Fibroblast of the conjunctiva (primary cell): ENCODE results near the gene SMC1B.
A peak's percentile ranks its signal among the peaks of the same experiment; 100 is the strongest.
"Not testable (repeated sequence)": the region's sequence is repeated elsewhere in the genome, so short reads cannot be mapped to it uniquely, and the experiment has no call there.

ENCODE experiments used
- DNase-seq: peaks from one replicate; pipeline ENCODE4 v3.0.0-alpha.2; 2010; ENCODE audit warnings: low read depth

SMC1B gene

DNA sequence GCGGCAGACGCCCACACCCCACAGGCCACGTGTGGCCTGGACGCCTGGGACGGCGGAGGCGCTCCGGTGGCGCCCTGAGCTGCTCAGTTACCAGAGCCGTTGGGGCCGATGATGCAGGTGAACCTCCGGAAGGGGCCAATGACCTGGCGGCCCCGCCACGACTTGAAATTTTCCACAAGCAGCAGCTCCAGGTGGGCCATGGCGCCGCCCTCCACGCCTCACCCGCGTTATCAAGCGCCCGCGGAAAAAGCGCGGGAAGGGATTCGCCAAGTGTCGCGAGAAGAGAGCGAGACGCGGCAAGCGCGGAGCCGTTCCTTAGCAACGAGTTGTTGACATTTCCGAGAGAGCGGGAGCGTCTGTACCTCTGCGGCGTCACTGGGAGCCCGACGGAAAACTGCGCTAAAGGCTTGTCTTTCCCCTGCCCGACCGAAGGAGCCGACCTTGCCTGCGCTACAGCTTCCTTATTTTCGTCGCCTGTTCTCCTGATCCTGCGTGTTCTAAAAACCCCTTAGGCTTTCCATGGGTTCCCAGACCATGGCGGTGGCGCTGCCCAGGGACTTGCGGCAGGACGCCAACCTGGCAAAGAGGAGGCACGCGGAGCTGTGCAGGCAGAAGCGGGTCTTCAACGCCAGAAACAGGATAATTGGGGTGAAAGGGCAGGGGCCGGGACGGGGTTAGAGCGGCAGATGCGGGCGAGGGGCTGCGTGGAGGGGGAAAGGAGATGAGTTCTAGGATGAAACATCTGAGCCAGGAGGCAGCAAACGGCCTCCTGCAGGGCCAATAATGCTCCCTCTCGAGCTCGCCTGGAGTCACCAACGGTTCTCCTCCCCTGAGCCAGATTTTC lies at the start of gene SMC1B, which contains the start of gene RIBC2:
Gene SMC1B, minus strand, starts transcription at position 232 of the 844 bp plus-strand sequence. Its CDS starts 32 bp downstream, at position 200.
Gene RIBC2, plus strand, starts transcription at position 326 of the 844 bp plus-strand sequence. Its CDS starts 194 bp downstream, at position 520.
- DNase-seq, result peak; percentile 59

- DNase-seq, result no peak
Observed at GRCh38 chr22:45462034-45462655, 48.7 kb upstream of the SMC1B start.

DNA sequence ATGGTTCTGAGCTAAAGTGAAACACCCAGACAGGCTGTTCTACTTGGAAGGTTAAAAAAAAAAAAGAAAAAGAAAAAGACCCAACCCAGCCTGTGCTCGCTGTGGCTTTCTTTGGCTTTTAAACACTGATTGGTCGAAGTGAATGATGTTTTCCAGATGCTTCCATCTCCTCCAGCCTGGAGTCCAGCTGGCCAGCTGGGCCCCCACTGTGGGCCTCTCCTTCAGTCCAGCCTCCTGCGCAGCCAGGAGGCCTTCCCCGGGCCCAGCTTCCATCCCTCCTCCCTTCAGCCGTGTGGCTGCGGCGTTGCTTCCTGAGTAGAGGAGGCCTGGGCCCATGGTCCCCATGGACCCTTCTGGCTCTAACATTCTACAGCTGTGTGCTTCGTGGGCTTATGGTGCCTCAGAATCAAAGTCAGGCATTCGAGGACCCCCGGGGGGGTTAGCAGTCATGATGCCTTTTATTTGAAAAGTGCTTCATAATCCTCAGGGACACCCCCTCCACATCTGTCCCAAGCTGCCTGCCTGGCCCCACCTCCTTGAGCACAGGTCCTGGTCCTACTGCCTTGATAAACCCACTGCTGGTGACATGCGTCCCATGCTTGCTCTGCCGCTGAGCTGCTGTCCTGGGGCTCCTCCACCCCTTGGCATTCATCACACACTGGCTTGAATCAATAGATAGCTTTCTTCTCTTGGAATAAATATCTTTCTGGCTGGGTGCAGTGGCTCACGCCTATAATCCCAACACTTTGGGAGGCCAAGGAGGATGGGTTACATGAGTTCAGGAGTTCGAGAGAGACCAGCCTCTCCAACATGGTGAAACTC lies 47.1 kb upstream of the SMC1B start:
- DNase-seq, result peak; percentile 92

DNA sequence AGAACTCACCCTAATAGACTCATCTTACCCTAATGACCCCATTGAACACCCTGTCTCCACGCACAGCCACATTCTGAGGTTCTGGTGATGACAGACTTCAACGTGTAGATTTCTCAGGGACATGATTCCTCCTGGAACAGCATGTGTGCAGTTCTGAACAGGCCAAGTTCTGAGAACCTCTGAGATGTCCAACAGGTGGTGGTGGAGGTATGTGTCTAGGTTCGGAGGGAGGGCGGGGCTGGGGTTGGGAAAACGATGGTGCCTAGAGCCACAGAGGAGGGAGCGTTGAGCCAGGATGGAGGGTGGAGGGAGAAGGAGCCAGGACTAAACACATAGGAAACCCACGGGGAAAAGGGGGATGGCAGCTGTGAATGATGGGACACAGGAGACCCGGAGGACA lies 45.8 kb upstream of the SMC1B start:
- no peak for DNase-seq

GRCh38 chr22:45458532-45458931 lies 45.1 kb upstream of the SMC1B start:
- no peak for DNase-seq

GRCh38 chr22:45456811-45457210 lies 43.4 kb upstream of the SMC1B start:
- DNase-seq, result no peak

DNA sequence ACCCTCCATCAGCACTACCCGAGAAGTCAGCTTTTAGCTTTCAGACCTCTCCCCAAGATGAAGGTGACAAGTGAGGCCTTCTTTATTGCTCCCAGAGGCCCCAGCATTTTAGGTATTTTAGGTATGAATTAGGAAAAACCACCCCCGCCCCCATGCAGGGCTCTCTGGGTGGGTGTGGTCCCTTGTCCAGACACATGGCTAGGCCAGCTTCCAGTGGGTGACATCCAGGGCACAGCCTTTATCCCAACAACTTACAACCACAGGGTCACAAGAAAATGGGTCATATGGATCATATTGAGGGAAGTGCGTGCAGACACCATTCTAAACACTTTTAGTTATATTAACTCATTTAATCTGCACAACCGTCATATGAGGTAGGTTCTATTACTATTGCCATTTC lies 42.2 kb upstream of the SMC1B start:
- no peak for DNase-seq

GRCh38 chr22:45455212-45455611 lies 41.8 kb upstream of the SMC1B start:
- no peak for DNase-seq

- peak; percentile 91 for DNase-seq
Observed at GRCh38 chr22:45454275-45454674, 40.9 kb upstream of the SMC1B start.

GRCh38 chr22:45453764-45454163 lies 40.4 kb upstream of the SMC1B start:
- no peak for DNase-seq

GRCh38 chr22:45452565-45453379 lies 39.4 kb upstream of the SMC1B start:
- no peak for DNase-seq

DNA sequence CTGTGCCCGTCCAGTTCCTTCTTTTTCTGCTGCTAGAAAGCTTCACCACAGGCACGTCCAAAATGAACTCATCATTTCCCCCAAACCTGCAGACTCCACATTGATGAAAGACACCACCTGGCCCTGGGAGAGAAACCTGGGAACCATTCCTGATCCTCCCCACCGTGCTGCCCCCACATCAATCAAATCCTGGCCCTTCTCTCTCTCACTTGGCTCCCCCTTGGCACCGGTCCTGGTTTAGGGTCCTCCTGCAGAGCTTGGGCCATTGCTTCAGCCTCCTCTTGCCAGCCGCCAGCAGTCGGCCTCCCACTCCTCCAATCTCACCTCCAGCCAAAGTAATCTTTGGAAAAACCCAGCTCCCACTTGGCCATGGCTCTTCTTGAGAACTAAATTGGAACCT lies 38.6 kb upstream of the SMC1B start:
- no peak for DNase-seq

- peak; percentile 88 for DNase-seq
Observed at GRCh38 chr22:45450921-45451651, 37.7 kb upstream of the SMC1B start.

GRCh38 chr22:45450101-45450785 lies 36.8 kb upstream of the SMC1B start:
- DNase-seq, result no peak

- DNase-seq, result not testable (repeated sequence)
Observed at GRCh38 chr22:45449442-45449841, 36.0 kb upstream of the SMC1B start.

- peak; percentile 36 for DNase-seq
Observed at GRCh38 chr22:45448431-45448830, 35.0 kb upstream of the SMC1B start.

- not testable (repeated sequence) for DNase-seq
Observed at GRCh38 chr22:45447596-45447995, 34.2 kb upstream of the SMC1B start.

- no peak for DNase-seq
Observed at GRCh38 chr22:45446216-45446615, 32.8 kb upstream of the SMC1B start.

DNA sequence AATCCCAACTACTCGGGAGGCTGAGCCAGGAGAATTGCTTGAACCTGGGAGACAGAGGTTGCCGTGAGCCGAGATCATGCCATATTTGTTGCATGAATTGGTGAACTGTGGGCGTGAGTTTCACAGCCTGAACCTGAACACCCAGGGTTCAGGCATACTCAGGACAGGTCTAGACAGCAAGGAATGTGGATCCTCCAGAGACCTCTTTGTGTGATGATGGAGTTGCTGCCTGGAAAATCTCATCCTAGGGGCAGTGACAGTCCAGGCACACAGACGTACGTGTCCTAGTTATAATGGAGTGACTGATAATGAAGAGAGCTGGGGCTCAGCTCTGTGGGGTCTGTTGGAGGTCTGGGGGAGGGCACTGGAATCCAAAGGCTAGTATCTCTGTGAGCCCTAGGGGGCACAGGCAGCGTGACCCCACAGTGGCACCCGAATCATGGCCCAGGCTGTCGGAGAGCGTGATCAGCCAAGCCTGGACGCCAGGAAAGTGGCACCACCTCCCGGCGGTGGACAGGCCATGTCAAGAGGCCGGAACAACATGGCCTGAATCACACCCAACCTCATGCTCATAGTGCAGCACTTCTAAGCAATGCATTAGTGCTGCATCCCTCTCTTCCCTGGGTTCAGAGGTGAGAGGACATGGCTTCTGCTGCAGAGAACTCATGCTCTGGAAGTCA lies 31.8 kb upstream of the SMC1B start:
- DNase-seq, result no peak

DNA sequence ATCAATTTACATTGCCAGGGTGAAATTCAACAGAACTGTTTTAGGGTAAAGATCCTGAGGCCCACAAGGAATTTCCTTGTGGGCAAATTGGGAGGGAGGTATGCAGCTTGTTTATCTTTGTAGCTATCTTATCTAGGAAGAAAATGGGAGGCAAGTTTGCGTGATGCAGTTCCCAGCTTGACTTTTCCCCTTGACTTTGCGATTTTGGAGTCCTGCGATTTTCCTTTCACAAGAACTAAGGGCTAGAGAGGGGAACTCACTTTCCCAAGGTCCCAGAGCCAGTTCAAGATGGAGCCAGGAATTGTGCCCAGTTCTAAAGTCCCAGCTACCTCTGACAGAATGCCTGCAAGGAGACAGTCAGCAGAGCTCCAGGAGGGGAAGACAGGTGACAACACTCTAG lies 30.8 kb upstream of the SMC1B start:
- DNase-seq, result no peak
